HG02852 (cell line): ENCODE measurements around the gene XRCC4.
"Not testable (repeated sequence)": the region's sequence is repeated elsewhere in the genome, so short reads cannot be mapped to it uniquely, and the experiment has no call there.

ENCODE experiments used
- ATAC-seq: cut with Tn5 transposase; IDR thresholded peaks from one replicate; pipeline ENCODE4 v1.9.1; 2021; ENCODE audit warnings: mild to moderate bottlenecking, moderate library complexity; ENCODE audit not compliant: unreplicated experiment

XRCC4 gene

DNA sequence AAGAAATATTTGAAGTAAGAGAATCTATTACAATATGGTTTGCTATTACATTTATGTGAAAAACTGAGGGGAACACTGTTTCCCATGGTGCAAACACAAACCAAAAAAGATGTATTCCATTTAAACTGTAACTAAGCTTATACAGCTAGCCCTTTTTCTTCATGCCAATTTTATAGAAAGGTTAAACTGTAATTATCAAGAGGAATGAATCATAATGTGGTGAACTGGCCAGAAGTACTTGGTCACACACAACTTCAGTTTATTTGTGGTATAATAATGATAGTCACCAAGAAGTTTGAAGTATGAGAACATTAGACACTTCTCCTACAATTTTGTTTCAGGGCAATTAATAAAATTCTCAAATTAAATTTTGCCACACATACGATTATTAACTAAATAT lies 177.9 kb downstream of the XRCC4 start:
- no peak for ATAC-seq

DNA sequence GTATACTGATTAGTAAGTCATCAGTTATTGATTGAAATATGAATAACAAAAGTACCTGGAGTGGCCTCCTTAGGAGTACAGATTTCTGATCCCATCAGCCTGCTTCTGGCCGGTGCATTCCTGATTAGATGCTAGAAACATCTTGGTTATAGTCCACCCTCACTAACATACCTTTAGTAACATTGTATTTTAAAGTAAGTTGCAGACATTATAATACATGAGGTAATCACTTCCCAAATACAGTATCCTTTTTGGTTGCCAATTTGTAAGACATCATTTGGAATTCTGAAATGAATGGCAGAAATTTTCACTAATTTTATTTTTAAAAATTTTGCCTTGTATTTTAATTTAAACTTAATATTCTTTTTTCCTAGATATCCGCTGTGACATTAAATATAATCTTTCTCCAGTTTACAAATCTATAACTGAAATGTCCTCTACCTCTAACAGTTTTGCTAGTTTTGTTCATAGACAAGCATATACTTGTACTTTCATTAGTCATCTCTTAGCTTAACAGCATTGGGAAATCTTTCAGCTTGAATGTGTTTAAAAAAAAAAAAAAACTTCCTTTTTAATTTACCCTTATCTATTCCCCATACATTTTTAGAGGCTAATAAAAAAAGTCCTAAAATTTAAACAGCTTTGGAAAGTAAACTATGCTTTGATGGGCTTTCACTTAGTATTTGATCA lies 178.9 kb downstream of the XRCC4 start:
- ATAC-seq, result no peak

DNA sequence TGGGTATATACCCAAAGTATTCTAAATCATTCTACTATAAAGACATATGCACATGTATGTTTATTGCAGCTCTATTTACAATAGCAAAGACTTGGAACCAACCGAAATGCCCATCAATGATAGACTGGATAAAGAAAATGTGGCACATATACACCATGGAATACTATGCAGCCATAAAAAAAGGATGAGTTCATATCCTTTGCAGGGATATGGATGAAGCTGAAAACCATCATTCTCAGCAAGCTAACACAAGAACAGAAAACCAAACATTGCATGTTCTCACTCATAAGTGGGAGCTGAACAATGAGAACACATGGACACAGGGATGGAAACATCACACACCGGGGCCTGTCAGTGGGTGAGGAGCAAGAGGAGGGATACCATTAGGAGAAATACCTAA lies 180.3 kb downstream of the XRCC4 start:
- ATAC-seq, result not testable (repeated sequence)

DNA sequence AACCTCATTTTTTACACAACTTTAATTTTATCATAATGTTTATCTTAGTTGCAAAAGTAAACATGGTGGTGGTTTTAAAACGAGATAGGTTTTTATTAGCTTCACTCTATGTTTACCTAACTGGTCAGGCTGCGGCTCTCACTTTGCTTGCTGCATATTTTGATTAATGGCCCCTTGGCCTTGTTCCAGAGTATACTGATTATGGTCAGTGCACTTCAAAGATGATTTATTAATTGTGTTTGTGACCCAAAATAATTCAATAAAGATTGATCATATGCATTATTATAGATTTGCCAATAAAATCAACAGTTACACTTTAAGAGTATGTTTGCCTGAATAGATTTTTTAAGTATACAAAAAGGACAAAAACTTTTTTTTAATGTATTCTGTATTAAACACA lies 188.0 kb downstream of the XRCC4 start:
- no peak for ATAC-seq

DNA sequence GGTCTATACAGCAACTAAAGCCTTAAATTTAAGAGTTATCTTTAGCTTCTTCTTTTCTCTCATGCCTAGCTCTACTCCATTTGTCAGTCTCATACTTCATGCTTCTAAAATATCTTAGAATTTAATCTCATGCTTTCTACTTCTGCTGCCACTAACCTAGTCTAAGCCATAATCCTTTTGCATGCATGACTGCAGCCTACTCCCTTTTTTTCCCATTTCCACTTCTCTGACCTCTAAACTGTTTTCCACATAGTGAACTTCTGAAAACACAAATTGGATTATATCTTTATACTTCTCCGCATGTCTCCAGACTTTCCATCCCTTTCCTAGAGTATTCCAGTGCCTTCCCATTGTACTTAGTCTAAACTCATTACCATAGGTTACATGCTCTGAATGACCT lies 193.0 kb downstream of the XRCC4 start:
- ATAC-seq, result no peak

DNA sequence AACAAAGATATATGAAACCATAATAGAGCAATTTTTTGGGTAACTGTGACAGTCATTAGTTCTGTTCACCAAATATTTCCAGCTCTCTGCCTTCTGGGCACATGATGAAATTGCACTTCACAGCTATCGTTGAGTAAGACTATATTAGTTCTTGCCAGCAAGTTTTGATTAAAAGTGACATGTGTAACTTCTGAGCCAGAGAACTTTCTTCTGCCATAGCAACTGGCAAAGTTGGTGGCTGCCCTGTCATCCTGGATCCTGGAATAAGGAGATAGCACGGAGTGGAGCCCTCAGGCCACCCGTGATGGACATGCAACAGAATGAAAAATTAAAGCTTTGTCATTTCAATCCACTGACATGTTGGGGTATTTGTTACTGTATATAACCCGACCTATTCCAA lies 199.8 kb downstream of the XRCC4 start:
- ATAC-seq, result no peak

DNA sequence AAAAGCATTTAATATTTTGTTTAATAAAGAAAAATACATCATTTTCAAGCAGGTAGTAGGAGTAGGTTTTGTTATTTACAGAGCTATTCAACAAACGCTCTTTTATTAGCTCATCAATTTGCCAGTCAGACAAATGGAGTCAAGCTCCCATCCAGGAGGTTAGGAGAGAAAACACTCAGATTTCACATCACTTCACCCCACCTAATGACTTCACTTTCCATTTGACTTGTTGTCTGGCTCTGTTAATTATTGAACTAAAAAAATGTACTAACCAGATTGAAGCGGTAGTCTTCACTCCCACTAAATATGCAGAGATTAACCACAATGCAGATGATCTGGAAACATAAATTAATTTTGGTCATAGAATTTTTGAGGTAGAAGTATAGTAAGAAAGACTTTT lies 200.6 kb downstream of the XRCC4 start:
- no peak for ATAC-seq

DNA sequence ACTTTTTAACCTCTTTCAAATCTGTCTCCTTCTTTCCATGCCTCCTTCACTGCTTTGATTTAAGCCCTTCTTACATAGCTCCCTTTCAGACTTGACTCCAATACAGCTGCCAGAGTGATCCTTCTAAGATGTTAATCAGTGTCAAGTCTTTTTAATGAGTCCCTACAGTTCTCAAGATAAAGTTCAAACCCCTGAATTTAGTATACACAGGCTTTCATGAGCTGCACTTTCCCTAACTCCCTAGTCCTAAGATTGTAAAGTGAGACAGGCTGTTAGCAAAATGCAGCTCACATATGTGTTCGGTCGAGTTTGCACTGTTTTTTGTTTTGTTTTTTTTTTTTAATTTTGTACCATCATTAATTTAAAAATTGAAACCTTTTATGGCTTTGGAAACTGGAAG lies 203.8 kb downstream of the XRCC4 start:
- ATAC-seq, result no peak

DNA sequence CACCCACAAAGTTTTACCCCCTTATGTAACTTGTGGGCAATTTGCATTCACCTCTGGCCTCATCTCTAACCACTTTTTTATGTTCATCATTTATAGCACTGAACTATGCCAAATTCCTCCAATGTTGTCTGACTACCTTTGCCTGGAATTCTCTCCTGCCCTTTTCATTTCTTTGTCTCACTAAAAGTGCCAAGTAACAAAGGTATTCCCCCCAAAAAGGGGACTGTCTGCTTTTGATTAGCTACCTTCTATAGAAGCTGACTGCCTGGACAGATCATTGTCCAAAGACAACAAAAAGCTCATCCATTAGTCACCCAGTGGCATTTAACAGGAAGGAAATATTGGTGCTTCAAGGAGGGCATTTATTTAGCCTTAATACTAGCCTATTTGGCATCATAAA lies 204.3 kb downstream of the XRCC4 start:
- ATAC-seq, result no peak

DNA sequence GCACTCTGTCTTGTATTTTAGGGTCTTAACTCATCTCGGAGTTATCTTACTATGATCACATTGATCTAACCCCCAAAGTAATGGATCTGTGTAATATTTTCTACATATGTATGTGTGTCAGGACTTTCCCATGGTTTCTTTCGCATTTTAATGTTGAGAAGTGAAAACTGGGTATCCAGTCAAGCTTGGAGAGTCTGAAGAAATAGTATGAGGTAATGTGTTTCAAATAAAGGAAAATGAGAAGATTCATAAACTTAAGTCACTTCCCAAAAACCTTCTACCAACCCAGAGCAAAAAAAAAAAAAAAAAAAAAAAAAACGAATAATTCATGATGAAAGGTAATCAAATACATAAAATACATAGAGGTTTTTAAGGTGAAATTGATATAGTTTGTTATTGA lies 206.4 kb downstream of the XRCC4 start:
- ATAC-seq, result no peak

DNA sequence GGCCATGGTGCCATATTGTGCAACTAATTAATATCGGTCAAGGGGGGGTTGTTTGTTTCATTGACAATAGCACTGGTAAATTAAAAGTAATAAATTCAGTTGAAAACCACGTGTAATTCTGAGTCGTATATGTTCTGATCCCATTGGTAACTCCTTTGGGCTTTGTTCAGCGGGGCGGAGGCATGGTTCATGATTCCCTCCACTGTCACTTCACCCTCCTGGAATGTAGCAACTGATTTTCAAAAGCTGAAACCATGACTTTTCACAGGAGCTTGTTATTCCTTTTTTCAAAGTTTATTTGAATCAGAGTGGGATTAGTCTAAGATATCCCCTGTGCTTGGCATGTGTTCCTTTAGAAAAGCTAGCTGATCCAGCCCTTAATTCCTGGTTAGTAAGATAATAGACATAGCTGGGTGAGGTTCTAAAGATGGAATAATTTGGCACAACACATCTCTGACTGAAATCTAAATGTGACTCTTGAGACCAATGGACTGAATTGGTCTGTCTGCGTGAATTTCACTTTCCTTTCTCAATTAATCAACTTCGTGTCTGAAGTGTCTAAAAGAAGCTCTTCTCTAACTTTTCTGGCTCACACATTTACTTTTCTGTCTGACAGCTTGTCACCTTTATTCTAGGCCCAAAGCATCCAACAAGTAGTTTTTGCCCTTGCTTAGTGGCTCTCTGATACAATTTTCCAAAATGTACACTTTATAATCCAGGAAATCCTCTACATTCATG lies 208.5 kb downstream of the XRCC4 start:
- ATAC-seq, result no peak

DNA sequence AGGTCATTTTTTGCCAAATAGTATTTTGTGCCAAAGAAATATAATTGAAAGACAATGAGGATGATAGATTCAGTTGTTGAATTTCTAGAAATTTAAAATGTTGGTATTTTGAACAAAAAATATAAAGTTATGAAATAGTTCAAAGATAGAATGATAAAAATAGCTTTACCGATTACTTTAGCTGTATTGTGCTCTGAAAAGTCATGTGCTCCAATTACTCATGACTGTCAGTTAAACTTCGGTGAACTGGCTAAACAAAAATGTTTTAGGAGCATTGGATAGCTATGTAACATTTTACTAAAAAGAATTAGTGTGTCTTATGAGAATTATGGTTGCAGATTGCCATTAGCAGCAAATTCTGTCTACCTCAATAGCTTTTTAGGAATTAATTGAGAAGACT lies 216.9 kb downstream of the XRCC4 start:
- ATAC-seq, result no peak

DNA sequence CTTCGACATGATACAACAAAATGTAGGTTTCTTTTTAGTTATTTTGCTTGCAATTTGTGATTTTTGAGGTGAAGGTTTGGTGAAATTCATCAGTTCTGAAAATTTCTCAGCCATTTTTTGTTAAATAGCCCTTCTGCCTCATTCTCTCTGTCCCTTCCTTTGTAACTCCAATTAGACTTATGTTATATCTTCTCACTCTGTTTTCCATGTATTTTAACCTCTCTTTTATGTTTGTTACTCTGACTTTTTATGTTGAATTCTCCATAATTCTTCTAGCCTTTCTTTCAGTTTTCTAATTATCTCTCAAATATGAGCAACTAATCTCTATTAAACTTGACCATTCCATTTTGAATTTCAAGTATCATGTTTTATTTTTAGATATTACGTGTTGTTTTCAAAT lies 222.0 kb downstream of the XRCC4 start:
- no peak for ATAC-seq

DNA sequence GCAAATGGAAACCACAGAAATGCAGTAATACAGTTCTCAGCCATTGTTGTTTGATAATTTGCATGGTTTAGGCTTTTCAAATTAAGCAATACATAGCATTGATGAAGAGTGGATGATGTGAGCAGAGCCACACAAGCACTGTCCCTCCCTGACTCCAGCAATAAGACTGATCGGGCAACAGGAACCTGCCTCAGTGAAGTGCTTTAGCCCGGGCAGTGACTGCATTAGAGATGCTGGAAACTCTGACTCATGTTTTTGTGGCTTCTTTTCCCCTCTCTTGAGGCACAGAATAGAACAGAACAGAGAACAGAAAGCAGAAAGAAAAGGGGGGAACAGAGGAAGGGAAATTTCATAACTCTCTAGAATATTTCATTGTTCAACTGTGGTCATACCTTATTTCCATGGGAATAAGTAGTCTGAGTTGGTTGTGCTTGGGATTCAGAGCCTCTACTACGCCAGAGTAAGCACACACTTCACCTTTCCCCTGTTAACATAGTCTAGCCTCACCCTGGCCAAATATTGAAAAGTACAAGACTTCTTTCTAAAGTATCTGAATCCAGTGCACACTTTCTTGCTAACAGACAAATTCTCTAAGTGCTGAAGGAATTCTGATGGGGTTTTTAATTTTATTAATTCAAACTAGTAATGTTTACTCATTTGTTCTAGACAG lies 229.4 kb downstream of the XRCC4 start:
- ATAC-seq, result peak; percentile 98

DNA sequence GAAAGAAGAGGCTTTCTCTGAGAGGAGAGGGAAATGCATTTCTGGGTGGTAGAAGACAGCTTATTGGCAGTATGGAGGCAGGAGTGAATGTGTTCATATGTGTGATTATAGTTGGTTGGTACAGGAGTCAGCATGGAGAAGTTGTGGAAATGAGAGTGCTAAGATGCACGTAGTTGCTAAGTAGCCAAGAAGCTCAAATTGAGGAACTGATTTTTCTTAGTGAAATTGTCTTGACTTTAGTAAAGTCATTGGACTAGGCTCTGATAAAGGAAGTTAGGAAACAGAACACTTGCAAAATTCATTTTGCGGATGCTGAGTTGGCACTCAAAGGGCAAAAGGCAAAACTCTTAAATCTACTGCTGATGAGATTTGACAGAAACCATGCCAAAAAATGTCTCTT lies 235.3 kb downstream of the XRCC4 start:
- ATAC-seq, result no peak

DNA sequence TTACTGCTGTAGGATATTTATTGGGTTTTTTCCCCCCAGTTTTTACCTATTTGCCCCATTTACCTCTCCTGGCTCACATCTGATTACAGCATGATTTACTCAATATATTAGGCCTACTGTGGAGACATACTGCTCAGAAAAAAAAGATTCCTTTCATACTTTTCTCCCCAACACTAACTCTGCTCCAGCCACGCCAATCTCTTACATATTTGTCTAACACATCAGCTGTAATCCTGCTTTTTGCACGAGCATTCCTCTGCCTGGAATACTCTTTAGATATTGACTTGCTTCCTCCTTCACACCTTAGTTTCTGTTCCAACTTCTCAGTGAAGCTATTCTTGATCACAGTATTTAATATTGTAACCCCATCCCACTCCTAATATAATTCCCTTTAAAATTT lies 236.1 kb downstream of the XRCC4 start:
- no peak for ATAC-seq

DNA sequence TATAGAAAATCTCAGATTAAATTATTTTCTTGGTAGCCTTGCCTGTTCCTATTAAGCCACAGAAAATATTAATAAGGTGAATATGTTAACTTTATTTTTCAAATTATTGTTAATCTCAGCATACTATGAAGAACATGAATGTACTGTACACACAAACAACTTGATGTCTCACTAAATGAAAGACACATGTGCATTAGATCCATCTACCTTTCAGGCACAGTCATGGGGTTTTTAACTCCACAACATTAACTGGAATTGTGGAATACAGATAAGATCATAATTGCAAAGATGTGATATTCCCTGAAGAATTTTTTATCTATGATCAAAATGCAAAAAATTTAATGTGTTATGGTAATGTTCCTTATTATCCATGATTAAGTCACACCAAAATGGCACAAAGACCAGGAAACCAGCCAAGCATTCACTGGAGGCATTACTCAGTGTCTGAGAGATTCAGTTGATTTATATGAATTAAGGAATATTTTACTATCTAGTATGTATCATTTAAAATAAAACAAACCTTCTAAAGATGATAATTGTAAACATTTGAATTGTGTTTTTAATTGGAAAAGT lies 244.2 kb downstream of the XRCC4 start:
- no peak for ATAC-seq

DNA sequence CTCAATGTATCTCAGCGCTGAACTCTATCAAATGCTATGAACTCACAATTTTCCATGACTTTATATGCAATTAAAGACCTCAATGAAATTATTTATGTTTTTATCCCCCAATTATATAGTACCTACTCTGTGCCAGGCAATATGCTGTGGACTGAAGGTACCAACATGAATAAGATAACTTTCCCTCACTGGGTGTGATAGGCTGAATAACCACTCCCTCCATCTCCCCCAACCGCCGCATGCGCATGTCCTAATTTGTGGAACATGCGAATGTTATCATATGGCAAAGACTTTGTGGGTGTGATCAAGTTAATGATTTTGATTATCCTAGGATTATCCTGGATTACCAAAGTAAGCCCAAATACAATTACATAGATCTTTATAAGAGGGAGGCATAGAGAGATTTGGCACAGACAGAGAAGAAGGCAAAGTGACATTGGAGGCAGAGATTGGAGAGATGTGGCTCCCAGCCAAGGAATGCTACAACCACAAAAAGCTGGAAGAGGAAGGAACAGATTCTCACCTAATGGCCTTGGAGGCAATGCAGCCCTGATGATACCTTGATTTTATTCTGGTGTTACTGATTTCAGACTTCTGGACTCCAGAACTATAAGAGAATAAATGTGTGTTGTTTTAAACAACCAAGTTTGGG lies 245.1 kb downstream of the XRCC4 start:
- ATAC-seq, result no peak

DNA sequence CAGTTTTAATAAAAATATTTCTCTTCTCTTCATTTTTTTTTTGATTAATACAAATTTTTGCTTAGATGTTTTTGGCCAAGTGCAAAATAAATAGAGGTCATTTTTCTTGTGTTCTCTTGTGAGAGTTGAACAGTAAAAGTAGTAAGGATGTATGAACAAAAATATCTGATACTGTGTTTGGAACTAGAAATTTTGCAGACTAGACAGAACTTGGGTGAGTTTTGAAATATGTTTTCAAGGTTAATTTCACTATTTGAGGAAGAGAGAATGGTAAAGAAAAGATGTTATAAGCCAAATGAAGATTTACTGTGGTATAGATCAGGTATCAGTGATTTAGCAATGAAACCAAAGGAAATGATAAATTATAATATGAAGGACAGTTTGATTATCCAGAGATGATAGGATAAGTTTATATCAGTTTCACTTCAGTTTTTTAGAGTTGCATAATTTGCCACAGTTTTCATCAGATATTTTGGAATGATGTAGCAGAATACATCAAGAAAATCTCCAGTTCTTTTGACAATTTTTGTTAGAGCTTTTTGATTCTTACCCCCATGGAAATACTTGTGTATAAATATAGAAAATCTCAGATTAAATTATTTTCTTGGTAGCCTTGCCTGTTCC lies 246.3 kb downstream of the XRCC4 start:
- ATAC-seq, result no peak

DNA sequence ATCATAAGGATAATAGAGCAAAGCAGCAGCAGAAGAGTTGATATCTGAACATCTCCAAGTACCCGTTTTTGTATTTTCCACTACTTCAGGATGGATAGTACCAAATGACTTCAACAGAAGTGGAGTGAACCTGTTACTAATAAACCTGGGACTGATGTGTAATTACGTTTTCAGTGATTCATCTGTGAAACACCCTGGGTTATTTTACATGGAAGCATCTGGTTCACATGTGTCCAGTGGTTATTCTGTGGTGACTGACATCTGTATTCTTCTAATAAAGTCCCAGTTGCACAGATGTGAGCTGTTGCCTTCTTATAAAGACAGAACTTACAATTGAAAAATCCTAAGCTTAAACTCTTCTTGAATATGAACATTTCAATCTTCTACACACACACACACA lies 254.5 kb downstream of the XRCC4 start:
- no peak for ATAC-seq

DNA sequence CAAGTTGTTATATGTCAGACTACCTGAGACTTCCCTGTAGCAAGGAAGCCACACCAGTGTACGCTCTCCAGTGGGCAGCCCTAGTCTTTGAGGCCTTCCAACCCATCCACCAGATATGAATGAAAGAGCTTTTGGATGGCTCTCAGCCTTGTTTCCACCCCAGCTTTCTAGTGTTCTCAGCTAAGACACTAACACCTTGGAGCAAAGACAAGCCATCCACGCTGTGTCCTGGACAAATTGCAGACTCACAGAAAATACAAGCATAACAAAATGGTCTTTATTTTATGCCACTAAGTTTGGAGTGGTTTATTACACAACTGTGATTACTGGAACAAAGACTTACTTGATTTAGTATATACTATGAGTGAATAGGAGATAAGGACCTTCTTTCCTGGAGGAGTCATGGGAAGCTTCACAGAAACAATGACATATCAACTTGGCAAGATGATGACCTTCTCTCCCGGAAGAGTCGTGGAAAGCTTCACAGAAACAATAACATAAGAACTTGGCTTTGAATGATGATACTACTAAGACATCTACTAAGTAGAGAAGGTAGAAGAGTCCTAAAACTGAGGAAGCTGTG lies 260.2 kb downstream of the XRCC4 start:
- no peak for ATAC-seq
